ENCODE results near the gene BSN. TPM values are rescaled to one million over a fixed set of nuclear protein-coding genes. Genes with fewer than 3 reads are reported as not detected.

The BSN gene, protein sequence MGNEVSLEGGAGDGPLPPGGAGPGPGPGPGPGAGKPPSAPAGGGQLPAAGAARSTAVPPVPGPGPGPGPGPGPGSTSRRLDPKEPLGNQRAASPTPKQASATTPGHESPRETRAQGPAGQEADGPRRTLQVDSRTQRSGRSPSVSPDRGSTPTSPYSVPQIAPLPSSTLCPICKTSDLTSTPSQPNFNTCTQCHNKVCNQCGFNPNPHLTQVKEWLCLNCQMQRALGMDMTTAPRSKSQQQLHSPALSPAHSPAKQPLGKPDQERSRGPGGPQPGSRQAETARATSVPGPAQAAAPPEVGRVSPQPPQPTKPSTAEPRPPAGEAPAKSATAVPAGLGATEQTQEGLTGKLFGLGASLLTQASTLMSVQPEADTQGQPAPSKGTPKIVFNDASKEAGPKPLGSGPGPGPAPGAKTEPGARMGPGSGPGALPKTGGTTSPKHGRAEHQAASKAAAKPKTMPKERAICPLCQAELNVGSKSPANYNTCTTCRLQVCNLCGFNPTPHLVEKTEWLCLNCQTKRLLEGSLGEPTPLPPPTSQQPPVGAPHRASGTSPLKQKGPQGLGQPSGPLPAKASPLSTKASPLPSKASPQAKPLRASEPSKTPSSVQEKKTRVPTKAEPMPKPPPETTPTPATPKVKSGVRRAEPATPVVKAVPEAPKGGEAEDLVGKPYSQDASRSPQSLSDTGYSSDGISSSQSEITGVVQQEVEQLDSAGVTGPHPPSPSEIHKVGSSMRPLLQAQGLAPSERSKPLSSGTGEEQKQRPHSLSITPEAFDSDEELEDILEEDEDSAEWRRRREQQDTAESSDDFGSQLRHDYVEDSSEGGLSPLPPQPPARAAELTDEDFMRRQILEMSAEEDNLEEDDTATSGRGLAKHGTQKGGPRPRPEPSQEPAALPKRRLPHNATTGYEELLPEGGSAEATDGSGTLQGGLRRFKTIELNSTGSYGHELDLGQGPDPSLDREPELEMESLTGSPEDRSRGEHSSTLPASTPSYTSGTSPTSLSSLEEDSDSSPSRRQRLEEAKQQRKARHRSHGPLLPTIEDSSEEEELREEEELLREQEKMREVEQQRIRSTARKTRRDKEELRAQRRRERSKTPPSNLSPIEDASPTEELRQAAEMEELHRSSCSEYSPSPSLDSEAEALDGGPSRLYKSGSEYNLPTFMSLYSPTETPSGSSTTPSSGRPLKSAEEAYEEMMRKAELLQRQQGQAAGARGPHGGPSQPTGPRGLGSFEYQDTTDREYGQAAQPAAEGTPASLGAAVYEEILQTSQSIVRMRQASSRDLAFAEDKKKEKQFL (N-terminal part only)
- 1.2 TPM for polyA plus RNA-seq (ENCODE audit: insufficient read length)

DNA sequence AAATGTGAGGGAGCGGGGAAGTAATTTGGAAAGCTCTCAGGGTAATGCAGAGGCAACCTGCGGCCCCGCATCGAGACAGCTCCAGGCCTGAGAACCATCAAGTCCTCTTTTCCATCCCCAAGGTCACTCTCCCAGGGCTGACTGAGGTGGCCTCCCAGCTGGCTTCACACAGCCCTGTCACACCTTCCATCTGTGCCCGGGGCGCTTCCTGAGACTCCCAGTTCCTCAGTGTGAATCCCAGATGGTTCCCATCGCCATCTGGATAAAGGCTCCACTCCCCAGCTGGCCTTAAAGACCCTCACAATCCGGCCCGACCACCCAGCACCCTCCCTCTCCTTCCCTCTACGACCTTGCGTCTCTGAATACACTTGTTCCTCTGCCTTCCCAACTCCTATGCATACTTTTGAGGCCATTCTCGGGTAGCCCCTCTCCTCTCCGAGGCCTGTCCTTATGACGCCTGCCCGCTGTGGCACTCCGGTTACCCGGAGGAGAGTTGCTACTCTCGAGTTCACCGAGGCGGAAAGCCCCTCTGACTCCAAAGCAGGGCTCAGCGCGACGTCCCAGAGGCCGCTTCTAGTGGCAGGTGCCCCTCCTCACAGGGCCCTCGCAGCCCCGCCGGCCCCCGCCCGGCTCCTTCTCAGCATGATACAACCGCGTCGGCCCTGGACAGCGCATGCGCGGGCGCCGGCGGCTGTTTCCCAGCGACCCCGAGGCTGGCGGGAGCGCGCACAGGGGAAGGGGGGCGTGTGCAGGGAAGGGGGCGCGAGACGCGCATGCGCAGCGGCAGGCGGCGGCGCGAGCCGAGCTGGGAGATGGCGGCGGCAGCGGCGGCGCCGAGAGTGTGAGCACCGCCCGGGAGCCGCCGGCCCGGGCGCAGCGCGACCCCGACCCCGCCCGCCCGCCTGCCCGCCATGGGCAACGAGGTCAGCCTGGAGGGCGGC is at the start of gene BSN:
Gene BSN, plus strand, starts transcription at position 786 of the 941 bp plus-strand sequence. Its CDS starts 126 bp downstream, at position 912.
- peak; percentile 79 for DNase-seq (ENCODE audit: low read depth)

DNA sequence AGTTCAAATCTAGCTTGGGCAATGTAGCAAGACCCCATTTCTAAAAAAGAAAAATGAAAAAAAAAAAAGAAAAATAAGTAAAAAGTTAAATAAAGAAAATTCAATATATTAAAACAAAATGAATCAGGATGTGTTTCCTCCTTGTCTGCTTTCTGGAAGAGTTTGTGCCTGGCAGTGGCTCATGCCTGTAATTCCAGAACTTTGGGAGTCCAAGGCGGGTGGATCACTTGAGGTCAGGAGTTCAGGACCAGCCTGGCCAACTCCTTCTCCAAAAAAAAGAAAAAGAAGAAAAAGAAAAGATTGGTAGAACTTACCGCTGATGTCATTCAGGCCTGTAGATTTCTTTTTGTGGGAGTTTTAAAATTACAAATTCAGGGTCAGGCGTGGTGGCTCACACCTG is 47.4 kb upstream of the BSN start:
- no peak for DNase-seq (ENCODE audit: low read depth)

DNA sequence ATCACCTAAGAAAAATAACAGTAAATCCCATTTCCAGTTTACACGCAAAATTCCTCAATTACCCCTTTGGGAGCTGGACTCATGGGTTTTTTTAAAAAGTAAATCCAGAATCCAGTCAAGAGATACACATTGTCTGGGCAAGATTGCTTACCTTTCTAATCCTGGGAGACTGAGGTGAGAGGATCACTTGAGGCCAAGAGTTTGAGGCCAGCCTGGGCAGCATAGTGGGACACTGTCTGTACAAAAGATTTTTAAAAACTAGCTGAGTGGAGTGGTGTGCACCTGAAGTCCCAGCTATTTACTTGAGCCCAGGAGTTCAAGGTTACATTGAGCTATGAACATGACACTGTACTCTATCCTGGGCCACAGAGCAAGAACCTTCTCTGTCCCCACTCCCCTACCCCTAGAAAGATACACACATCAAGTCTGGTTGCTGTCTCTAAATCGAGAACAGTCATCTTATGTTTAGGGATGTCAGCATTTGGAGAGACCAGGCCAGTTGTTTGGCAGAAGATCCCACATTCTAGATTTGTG is 45.2 kb upstream of the BSN start:
- DNase-seq (ENCODE audit: low read depth), result no peak

DNA sequence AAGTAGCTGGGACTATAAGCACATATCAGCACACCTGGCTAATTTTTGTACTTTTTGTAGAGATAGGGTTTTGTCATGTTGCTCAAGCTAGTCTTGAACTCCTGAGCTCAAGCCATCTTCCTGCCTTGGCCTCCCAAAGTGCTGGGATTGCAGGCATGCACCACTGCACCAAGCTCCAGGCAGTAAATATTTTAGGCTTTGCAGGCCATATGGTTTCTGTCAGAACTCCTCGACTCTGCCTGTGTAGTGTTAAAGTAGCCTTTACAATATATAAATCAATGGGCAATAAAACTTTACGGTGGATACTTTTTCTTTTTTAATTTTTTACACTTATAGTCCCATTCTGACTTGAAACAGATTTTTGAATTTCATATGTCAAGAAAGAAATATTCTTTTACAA is 42.6 kb upstream of the BSN start:
- no peak for DNase-seq (ENCODE audit: low read depth)

DNA sequence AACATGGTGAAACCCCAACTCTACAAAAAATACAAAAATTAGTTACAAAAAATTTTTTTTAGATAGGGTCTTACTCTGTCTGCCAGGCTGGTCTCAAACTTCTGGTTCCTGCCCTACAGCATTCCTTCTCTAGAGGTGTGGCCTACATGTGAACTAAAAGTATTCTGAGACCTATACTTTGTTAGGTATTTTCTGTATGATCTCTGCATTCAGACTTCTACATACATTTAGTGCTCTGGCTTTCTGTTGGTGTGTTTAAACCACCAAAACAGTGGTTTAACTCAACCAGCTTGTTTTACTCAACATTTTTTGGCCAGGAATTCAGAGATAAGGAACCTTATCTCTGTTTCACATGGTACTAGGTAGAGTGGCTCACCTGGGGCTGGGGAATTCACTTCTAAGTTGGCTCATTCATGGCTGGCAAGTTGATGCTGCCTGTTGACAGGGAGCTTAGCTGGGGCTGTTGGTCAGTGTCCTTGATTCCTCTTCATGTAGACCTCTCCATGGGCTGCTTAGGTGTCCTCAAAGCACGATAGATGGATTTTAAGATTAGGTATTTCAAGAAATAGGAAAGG is 41.4 kb upstream of the BSN start:
- no peak for DNase-seq (ENCODE audit: low read depth)

DNA sequence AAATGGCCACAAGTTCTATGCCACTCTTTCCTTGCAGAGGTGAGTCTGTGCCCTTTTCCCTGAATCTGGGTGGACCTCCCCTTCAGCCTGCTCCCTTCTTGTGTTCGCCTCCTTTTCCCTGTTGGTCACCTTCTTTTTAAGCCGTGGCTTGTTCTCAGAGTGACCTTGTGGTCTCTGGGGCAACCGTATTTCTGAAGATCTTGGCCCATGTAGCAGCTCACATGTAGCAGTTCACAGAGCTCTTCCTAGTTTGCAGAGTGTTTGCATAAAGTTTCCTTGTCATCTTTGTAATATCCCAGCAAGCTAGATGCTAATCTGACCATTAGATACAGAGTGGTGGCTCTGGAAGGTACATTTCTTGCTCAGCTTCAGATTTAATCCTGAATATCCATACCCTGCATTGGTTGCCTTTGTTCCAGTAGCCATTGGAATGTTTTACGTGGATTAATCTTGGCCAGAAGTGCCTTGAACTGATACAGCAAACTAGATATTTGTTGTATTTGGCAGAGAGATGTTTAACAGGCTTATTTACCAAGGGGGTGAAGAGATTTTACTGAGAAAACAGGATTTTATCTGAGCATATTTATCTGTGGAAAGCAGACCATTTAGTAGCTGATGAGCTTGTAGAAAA is 40.7 kb upstream of the BSN start:
- no peak for DNase-seq (ENCODE audit: low read depth)

DNA sequence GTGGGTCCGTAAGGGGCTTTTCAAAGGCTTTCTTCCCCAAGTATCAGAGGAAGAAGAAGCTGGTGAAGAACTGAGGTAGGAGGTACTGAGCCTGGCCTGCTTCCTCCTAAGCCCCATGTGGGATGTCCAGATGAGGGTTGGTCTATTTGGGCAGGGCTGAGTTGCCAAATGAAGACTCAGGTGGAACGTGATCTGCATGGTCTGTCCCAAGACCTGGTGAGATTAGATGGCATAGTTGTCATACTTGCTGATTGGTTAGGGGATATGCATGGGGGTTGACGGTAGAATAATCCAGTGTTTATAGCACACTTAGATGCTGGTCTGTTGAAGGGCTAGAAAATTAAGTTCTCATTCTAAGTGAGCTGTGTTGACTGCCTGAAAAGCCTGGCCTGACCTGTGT is 36.3 kb upstream of the BSN start:
- DNase-seq (ENCODE audit: low read depth), result no peak

DNA sequence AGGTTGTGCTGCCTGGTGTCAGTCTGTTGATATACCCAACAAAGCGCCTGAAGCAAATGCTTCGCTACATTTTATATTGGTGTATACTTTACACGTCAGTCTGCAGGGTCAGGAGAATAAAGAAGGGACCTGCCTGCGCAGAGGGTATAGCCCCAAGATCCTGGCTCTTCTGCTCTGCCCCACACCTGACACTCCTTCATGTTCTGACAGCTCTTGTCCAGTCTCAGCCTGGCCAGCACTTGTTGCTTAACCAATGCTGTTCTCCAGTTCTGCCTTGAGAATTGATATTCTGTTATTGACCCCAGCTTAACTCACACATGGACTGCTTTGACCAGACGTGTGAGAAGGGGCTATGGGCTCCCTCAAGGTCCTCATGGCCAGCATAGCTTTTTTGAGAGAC is 35.8 kb upstream of the BSN start:
- no peak for DNase-seq (ENCODE audit: low read depth)

DNA sequence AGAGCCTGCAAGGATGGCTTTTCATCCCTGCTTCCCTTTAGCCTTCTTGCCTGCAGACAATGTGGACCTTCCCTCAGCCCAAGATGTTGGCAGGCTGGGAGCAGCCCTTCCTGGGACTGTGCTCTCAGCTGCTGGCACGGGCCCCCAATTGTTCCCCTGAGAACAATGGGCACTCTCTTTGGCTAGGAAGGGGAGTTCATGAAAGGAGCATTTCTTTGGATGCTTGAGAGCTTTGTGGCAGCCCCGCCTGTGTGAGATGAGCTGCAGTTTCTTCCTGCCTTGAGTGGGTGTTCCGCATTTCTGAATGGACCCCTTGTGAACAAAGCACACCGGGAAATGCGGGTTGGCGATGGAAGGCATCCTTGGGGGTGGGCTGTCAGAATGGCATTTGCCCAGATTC is 35.0 kb upstream of the BSN start:
- DNase-seq (ENCODE audit: low read depth), result no peak

DNA sequence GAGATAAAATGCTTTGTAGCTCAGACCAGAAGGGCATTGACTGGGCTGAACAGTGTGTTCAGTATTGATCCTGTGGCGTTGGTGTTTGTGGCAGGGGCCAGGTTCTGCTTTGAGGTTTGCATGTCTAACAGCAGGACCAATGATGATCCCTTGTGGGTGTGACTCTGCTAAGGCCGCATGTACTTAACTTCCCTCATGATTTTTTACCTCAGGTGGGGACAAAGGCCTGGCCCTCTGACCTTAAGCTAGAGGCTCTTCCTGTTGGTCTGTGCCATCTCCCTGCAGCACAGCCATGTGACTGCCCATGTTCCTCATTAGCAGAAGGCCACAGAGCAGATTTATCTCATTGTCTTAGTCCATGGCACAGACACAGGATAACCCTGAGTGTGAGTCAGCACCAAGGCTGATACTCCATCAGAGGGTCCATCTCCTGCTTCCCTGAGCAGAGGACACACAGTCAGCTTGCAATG is 34.3 kb upstream of the BSN start:
- no peak for DNase-seq (ENCODE audit: low read depth)

DNA sequence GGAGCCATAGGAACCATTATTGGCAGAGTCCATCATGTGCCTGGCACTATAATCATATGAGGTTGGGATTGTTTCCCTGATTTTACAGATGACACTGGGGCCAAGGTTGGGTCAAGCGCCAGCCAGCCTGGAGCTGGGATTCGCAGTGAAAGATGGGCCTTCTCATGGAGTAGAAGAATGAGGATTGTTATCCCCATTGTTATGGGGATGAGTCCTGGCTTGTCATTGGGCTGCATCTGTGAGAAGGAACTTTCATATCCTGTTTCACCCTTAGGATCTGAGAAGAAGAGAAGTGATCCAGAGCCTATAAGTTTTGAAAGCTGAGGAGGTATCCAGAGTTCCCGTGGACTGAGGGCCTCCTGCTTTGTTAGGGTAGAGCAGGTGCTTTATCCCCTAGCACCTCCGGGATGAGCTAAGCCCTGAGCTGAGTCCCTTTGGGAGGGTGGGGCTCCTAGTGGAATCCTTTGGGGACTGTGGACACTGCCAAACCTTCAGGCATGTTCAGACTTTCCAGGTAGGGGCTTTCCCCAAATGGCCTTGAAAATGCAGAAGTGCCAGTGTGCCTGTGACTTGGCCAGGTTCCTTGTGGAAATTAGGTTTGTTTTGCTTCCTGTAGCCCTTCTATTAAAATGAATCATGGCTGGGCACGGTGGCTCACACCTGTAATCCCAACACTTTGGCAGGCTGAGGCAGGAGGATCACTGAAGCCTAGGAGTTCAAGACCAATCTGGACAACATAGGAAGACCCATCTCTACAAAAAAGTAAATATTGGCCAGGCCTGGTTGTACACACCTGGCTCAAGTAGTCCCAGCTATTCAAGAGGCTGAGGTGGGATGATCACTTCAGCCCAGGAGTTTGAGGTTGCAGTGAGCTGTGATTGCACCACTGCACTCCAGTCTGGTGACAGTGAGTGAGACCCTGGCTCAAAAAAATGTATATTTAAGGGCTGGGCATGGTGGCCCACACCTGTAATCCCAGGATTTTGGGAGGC is 30.2 kb upstream of the BSN start:
- DNase-seq (ENCODE audit: low read depth), result no peak

DNA sequence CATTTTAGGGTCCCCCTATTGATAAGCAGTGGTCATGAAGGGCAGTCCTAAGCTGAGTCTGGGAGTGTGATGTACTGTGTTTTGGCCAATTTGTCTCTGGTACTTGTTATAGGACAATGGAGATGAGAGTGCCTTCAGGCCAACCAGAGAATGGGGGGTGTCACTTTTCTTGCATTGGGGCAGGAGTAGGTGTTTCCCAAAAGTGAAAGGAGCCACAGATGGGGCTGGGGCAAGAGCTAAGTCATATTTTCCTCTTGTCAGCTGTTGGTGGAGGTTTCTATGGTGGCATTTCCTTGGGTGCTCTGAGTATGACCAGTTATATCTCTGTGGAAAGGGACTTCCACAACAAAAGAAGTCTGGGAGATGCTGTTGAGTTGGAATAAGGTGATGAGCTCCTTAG is 24.7 kb upstream of the BSN start:
- no peak for DNase-seq (ENCODE audit: low read depth)

DNA sequence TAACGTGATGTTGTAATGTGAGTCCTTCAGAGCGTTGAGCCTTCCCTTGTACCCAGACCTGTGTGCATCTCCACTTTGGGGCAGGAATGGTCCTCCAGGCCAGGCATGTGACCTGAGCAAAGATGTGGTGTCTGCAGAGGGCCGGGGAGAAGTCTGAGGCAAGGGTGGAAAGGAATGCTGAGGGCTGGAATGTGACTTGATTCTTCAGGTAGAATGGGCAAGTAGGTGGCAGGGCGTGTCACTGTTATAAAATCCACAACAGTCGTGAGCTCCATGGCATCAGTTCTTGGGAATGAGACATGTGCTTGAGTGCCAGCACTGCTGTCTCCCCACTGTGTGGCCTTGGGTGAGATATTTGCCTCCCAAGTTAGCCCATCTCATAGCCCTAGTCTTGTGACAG is 24.0 kb upstream of the BSN start:
- DNase-seq (ENCODE audit: low read depth), result no peak

DNA sequence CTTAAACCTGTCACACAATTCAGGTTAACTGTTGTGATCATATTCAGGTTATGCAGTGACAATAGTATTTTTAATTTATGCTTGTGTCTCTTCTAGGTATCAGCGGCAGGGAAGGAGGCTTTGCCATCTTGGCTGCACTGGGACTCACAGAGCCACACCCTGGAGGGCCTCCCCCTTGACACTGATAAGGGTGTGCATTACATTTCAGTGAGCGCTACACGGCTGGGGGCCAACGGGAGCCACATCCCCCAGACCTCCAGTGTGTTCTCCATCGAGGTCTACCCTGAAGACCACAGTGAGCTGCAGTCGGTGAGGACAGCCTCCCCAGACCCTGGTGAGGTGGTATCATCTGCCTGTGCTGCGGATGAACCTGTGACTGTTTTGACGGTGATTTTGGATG is 23.6 kb upstream of the BSN start:
- no peak for DNase-seq (ENCODE audit: low read depth)

DNA sequence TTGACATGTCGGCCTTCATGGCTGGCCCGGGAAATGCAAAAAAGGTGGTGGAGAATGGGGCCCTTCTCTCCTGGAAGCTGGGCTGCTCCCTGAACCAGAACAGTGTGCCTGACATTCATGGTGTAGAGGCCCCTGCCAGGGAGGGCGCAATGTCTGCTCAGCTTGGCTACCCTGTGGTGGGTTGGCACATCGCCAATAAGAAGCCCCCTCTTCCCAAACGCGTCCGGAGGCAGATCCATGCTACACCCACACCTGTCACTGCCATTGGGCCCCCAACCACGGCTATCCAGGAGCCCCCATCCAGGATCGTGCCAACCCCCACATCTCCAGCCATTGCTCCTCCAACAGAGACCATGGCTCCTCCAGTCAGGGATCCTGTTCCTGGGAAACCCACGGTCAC is 23.1 kb upstream of the BSN start:
- DNase-seq (ENCODE audit: low read depth), result no peak

DNA sequence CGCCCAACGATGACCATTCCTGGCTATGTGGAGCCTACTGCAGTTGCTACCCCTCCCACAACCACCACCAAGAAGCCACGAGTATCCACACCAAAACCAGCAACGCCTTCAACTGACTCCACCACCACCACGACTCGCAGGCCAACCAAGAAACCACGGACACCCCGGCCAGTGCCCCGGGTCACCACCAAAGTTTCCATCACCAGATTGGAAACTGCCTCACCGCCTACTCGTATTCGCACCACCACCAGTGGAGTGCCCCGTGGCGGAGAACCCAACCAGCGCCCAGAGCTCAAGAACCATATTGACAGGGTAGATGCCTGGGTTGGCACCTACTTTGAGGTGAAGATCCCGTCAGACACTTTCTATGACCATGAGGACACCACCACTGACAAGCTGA is 22.6 kb upstream of the BSN start:
- DNase-seq (ENCODE audit: low read depth), result no peak

DNA sequence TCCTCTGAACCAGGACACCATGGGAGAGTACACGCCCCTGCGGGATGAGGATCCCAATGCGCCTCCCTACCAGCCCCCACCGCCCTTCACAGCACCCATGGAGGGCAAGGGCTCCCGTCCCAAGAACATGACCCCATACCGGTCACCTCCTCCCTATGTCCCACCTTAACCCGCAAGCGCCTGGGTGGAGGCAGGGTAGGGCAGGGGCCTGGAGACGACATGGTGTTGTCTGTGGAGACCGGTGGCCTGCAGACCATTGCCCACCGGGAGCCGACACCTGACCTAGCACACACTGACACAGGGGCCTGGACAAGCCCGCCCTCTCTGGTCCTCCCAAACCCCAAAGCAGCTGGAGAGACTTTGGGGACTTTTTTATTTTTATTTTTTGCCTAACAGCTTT is 21.2 kb upstream of the BSN start:
- no peak for DNase-seq (ENCODE audit: low read depth)

DNA sequence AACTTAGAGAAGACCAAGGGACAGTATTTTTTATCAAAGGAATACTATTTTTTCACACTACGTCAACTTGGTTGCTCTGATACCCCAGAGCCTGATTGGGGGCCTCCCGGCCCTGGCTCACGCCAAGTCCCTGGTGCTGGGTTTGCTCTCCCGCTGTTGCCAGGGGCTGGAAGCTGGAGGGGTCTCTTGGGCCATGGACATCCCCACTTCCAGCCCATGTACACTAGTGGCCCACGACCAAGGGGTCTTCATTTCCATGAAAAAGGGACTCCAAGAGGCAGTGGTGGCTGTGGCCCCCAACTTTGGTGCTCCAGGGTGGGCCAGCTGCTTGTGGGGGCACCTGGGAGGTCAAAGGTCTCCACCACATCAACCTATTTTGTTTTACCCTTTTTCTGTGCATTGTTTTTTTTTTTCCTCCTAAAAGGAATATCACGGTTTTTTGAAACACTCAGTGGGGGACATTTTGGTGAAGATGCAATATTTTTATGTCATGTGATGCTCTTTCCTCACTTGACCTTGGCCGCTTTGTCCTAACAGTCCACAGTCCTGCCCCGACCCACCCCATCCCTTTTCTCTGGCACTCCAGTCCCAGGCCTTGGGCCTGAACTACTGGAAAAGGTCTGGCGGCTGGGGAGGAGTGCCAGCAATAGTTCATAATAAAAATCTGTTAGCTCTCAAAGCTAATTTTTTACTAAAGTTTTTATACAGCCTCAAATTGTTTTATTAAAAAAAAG is 20.3 kb upstream of the BSN start:
- no peak for DNase-seq (ENCODE audit: low read depth)
